ENCODE measurements around the gene ISG20.

GRCh38 chr15:88605189-88606069, 33.4 kb upstream of the ISG20 start:
- TF ChIP-seq CTCF (IDR thresholded peaks at IDR 0.05) (no peak), POLR2A (IDR thresholded peaks at IDR 0.05; ENCODE audit: low read length) (no peak), PHF8 (IDR thresholded peaks at IDR 0.05; ENCODE audit: borderline replicate concordance, low read depth) (no peak), NR3C1 (IDR thresholded peaks at IDR 0.05) (no peak), RCOR1 (IDR thresholded peaks at IDR 0.05; ENCODE audit: low read depth, low read length) (no peak), BCL3 (IDR thresholded peaks at IDR 0.05) (no peak), JUNB (IDR thresholded peaks at IDR 0.05) (no peak), MAX (IDR thresholded peaks at IDR 0.05) (no peak)

Measured in A549 (cell line).